Gastroesophageal sphincter (tissue), 4 donors: ENCODE results near the gene RAPGEF2. TPM values are rescaled to one million over a fixed set of nuclear protein-coding genes. Genes with fewer than 3 reads are reported as not detected.

Experiments used
- ATAC-seq: fragments of 150-250 bp; one replicate; pipeline ENCODE4 v1.9.1; 2016; ENCODE audit warnings: mild to moderate bottlenecking, moderate library complexity
- H3K27ac ChIP-seq, 4 donors: fragments of 200-600 bp; sonication (generic) in 3 of 4; 1 replicate in 3 of 4; 2 replicates in 1 of 4; pipeline ENCODE4 v1.5.1; 2016 to 2019
- H3K27me3 ChIP-seq: fragments of 200-600 bp; sonication (generic); one replicate; pipeline ENCODE4 v1.5.1; 2019
- H3K36me3 ChIP-seq, 2 donors: fragments of 200-600 bp; sonication (generic); one replicate each; pipeline ENCODE4 v1.5.1; 2019; ENCODE audit warnings: control low read depth in 1 of 2
- H3K4me1 ChIP-seq, 3 donors: fragments of 200-600 bp; sonication (generic); 1 replicate in 2 of 3; 2 replicates in 1 of 3; pipeline ENCODE4 v1.5.1; 2016 to 2019; ENCODE audit warnings: control low read depth in 2 of 3
- H3K4me3 ChIP-seq, 2 donors: fragments of 200-600 bp; sonication (generic); one replicate each; pipeline ENCODE4 v1.5.1; 2019; ENCODE audit warnings: mild to moderate bottlenecking in 1 of 2, moderate library complexity in 1 of 2
- H3K9me3 ChIP-seq, 3 donors: fragments of 200-600 bp; sonication (generic); one replicate each; pipeline ENCODE4 v1.5.1; 2017 to 2019; ENCODE audit warnings: control low read depth in 2 of 3
- EP300 ChIP-seq: sonication (generic); formaldehyde crosslinking; IDR thresholded peaks from one replicate; pipeline ENCODE4 v1.6.1; 2017; ENCODE audit warnings: antibody characterized with exemption, mild to moderate bottlenecking
- POLR2A ChIP-seq, 2 donors: fragments of 450-650 bp; IDR thresholded peaks; one replicate each; pipeline ENCODE4 v1.6.1; 2017; ENCODE audit warnings: antibody characterized with exemption in 2 of 2, mild to moderate bottlenecking in 2 of 2, moderate library complexity in 1 of 2
- POLR2AphosphoS5 ChIP-seq: sonication (generic); formaldehyde crosslinking; IDR thresholded peaks from one replicate; pipeline ENCODE4 v1.6.1; 2017; ENCODE audit warnings: antibody characterized with exemption
- WGBS, 2 donors: methylation state at CpG; one replicate each; pipeline ENCODE4 v1.1.5; 2018; ENCODE audit warnings: low coverage in 1 of 2; 5-methylcytosine and 5-hydroxymethylcytosine counted together
- total RNA-seq, 4 donors: library from RNA; depleted of rRNA; stranded (reverse); fragments of >200 nt; gene quantifications; one replicate each; pipeline ENCODE4 v1.1.0, GENCODE V29; 2016
- TF ChIP-seq, protein P1 (sequence below), 4 experiments: fragments of 200-600 bp in 2 of 4; fragments of 450-650 bp in 2 of 4; sonication (generic) in 1 of 4; IDR thresholded peaks; one replicate each; pipeline ENCODE4 v1.5.1; 2017 to 2019; ENCODE audit warnings: antibody characterized with exemption in 4 of 4, mild to moderate bottlenecking in 2 of 4, moderate library complexity in 2 of 4

The RAPGEF2 gene
- total RNA-seq, 4 donors from 2014 or later: 49.5 to 67.5 (median 60.9) TPM

DNA sequence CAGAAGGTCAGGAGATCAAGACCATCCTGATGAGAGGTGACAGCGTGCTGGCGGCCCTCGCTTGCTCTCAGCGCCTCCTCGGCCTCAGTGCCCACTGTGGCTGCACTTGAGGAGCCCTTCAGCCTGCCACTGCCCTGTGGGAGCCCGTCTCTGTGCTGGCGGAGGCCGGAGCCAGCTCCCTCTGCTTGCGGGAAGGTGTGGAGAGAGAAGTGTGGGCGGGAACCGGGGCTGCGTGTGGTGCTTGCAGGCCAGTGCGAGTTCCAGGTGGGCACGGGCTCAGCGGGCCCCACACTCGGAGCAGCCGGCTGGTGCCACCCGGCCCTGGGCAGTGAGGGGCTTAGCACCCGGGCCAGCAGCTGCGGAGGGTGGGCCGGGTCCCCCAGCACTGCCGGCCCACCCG, 286.9 kb downstream of the RAPGEF2 start:
- no CpG with 5 or more reads among the region's 23 CpGs for WGBS, 2 donors
- Histone ChIP-seq H3K36me3 (no peaks in the 10 kb centered on the region), H3K27ac (no peak overlapping the region), H3K9me3 (peaks cover 0 to 3% (median 0%) of the 10 kb centered on the region in 3 donors), H3K4me1 (no peaks in the 10 kb centered on the region), H3K4me3 (no peak overlapping the region), H3K27me3 (no peaks in the 10 kb centered on the region)
- TF ChIP-seq POLR2A (IDR thresholded peaks at IDR 0.05): no peak
- TF ChIP-seq EP300: no peak
- TF ChIP-seq POLR2AphosphoS5: no peak
- TF ChIP-seq, protein P1, sequence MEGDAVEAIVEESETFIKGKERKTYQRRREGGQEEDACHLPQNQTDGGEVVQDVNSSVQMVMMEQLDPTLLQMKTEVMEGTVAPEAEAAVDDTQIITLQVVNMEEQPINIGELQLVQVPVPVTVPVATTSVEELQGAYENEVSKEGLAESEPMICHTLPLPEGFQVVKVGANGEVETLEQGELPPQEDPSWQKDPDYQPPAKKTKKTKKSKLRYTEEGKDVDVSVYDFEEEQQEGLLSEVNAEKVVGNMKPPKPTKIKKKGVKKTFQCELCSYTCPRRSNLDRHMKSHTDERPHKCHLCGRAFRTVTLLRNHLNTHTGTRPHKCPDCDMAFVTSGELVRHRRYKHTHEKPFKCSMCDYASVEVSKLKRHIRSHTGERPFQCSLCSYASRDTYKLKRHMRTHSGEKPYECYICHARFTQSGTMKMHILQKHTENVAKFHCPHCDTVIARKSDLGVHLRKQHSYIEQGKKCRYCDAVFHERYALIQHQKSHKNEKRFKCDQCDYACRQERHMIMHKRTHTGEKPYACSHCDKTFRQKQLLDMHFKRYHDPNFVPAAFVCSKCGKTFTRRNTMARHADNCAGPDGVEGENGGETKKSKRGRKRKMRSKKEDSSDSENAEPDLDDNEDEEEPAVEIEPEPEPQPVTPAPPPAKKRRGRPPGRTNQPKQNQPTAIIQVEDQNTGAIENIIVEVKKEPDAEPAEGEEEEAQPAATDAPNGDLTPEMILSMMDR (IDR thresholded peaks at IDR 0.05): no peak
- ATAC-seq: no peak

DNA sequence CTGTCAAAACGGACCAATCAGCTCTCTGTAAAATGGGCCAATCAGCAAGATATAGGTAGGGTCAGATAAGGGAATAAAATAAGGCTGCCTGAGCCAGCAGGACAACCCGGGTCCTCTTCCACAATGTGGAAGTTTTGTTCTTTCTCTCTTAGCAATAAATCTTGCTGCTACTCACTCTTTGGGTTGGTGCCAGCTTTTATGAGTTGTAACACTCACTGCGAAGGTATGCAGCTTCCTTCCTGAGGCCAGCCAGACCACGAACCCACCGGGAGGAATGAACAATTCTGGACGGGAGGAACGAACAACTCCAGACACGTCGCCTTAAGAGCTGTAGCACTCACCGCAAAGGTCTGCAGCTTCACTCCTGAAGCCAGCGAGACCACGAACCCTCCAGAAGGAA, 287.8 kb downstream of the RAPGEF2 start:
- H3K27me3 ChIP-seq: no peaks in the 10 kb centered on the region
- no peaks in the 10 kb centered on the region for H3K36me3 ChIP-seq
- no peaks in the 10 kb centered on the region for H3K4me1 ChIP-seq
- ATAC-seq: no peak
- no peak overlapping the region for H3K4me3 ChIP-seq
- WGBS, 2 donors: 60 to 62% methylated on average over 1 to 4 of the region's 12 CpGs
- H3K27ac ChIP-seq: no peak overlapping the region
- no peak for TF ChIP-seq POLR2AphosphoS5
- TF ChIP-seq EP300: no peak
- TF ChIP-seq, protein P1 (IDR thresholded peaks at IDR 0.05): no peak
- no peak for TF ChIP-seq POLR2A (IDR thresholded peaks at IDR 0.05)
- H3K9me3 ChIP-seq: peaks cover 0 to 3% (median 0%) of the 10 kb centered on the region in 3 donors

DNA sequence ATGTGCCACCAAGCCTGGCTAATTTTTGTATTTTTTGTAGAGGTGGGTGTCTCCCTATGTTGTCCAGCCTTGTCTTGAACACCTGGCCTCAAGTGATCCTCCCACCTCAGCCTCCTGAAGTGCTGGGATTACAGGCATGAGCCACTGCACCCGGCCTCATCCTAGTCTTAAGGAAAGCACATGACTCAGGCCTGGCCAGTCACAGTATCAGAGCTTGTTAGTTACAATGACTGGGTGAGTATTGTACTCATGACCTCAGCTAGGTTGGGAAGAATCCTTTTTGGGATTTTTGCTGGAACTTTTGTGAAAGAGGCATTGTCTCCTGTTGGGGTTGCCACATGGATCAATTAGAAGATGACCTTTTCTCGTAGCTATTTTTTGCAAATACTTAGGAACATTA, 292.8 kb downstream of the RAPGEF2 start:
- no peak for ATAC-seq
- TF ChIP-seq EP300 (no peak), POLR2AphosphoS5 (no peak), POLR2A (IDR thresholded peaks at IDR 0.05) (no peak)
- TF ChIP-seq, protein P1 (IDR thresholded peaks at IDR 0.05): no peak
- Histone ChIP-seq H3K9me3 (no peaks in the 10 kb centered on the region), H3K4me1 (no peaks in the 10 kb centered on the region), H3K36me3 (no peaks in the 10 kb centered on the region), H3K27ac (no peak overlapping the region), H3K4me3 (no peak overlapping the region), H3K27me3 (no peaks in the 10 kb centered on the region)
- whole genome bisulfite sequencing, 2 donors: 60 to 83% methylated on average over 1 of the region's 2 CpGs

DNA sequence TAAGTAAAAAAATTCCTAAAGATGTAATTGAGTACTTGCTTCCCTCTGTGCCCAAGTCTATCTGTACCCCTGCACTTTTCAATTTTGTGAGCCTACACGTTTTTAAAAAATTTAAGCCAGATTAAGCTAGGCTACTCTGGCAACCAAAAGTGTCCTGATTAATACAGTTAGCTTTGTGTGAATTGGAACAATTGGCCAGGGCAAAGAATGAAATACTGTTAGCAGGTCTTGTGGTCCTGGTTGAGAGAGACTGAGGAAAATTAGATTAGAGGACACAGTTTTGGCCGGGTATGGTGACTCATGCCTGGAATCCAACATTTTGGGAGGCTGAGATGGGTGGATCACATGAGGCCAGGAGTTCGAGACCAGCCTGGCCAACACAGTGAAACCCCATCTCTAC, 293.3 kb downstream of the RAPGEF2 start:
- ATAC-seq: no peak
- 68 to 89% methylated on average over 3 of the region's 3 CpGs for WGBS, 2 donors
- H3K4me1 ChIP-seq: peaks cover 0 to 4% (median 0%) of the 10 kb centered on the region in 3 donors
- no peak overlapping the region for H3K4me3 ChIP-seq
- H3K27me3 ChIP-seq: no peaks in the 10 kb centered on the region
- H3K36me3 ChIP-seq: no peaks in the 10 kb centered on the region
- no peaks in the 10 kb centered on the region for H3K9me3 ChIP-seq
- TF ChIP-seq EP300 (no peak), POLR2AphosphoS5 (no peak), POLR2A (IDR thresholded peaks at IDR 0.05) (no peak)
- TF ChIP-seq, protein P1 (IDR thresholded peaks at IDR 0.05): no peak
- no peak overlapping the region for H3K27ac ChIP-seq

DNA sequence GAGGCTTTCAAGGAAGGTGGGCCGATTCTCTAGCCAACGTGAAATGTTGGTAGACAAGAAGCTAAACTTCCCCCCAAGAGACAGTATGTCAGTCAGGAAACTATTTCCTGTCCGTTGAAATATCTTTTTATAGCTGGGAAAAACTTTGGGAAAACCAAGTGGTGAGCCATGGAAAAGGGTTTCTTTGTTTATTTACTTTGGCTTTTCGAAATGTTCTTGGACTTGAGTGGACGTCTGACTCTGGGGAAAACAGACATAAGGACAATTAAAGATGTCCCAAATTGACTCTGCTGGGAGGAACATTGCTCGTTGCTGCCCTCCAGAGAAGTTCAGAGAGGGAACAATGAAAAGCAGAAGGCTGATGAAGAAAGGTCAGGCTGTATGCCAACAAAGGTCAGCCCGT, 295.4 kb downstream of the RAPGEF2 start:
- Histone ChIP-seq H3K27ac (peak overlapping the region in 2 of 4 donors; percentile 10 to 16), H3K4me3 (no peak overlapping the region), H3K36me3 (no peaks in the 10 kb centered on the region), H3K4me1 (peaks cover 0 to 6% (median 0%) of the 10 kb centered on the region in 3 donors), H3K27me3 (no peaks in the 10 kb centered on the region), H3K9me3 (no peaks in the 10 kb centered on the region)
- 25 to 39% methylated on average over 1 to 7 of the region's 7 CpGs for WGBS, 2 donors
- no peak for ATAC-seq
- TF ChIP-seq EP300 (no peak), POLR2AphosphoS5 (no peak), POLR2A (IDR thresholded peaks at IDR 0.05) (no peak)
- TF ChIP-seq, protein P1 (IDR thresholded peaks at IDR 0.05): no peak
